GM19372 (cell line): ENCODE measurements around the gene DNAI1.

ENCODE experiments used
- ATAC-seq: cut with Tn5 transposase; IDR thresholded peaks from one replicate; pipeline ENCODE4 v1.9.1; 2021; ENCODE audit warnings: mild to moderate bottlenecking, low read depth, moderate library complexity; ENCODE audit not compliant: unreplicated experiment

Gene DNAI1

GRCh38 chr9:34555936-34556525 is 97.4 kb downstream of the DNAI1 start:
- no peak for ATAC-seq

GRCh38 chr9:34556949-34557348 is 98.3 kb downstream of the DNAI1 start:
- ATAC-seq: no peak

DNA sequence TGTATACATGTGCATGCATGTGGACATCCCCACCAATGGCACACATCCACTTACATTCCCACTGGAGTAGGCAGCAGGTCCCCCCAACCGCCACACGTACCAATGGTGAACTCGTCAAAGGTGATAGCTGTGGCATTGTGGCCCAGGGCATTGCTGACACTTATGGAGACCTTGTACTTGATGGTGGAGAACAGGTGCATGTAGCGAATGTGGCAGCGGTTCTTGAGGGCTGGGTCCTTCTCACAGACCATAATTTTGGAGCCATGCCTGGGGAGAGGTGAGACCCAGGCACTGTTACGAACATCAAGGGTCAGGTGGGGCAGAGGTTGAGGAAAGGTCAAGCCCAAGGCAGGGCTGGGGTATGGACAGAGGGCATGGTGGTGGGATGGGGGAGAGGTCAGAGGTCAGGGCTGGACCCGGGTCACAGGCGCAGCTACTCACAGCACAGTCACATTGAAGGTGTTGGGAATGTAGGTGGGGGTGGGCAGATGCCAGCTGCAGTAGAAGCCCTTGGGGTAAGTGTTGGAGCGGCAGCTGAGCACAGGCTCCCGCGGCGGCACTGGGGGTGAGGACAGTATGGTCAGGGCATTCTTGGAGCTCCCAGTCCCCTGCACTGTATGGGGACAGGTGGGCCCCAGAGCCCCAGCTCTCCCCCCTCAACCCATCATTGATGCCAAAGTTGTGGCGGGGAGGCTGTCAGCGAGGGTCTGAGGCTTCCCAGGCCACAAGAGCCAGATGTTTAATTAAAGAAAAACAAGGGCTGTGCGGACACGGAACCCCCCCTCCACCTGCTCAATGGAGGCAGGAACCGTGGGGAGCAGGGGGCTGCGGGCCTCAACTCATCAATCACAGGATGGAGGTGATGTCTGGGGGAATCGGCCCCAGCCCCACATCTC is 99.1 kb downstream of the DNAI1 start:
- ATAC-seq: no peak

GRCh38 chr9:34558364-34558763 is 99.8 kb downstream of the DNAI1 start:
- no peak for ATAC-seq

- no peak for ATAC-seq
These were observed 100.5 kb downstream of the DNAI1 start for GRCh38 chr9:34558919-34559623.

DNA sequence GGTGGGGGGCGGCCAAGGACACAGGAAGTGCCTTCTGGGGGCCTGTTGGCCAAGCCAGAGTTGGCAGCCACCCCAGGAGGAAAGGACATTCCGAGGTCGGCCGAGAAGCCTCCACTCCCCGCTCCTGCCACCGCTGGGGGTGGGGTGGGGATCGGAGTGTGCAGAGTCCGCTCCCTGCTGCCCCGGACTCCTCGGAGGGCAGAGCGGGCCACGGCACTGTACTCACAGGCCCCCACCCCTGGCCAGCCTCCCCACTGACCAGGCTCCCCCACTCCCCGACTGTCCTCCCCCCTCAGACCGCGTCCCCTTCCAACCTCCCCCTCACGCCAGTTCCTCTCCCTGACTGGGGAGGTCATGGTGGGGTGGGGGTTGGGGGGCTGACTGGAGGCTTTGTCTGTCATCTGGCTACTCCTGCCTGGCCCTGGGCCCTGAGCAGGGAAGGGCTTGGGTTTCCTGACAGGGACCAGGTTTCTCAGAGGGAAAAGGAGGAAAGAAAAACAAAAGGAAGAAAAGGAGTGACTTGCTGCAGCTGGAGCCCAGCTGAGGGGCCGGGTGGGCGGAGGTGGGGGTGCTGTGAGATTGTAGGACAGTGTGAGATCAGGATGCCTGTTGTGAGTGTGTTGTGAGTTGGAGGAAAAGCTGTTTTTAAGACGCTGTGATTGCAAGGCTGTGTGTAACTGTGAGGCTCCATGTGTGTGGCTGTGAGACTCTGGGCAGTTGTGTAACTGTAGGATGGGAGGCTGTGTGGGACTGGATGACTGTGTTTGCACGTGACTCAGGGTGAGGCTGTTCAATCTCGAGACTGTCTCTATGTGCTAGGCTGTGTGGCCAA is 101.2 kb downstream of the DNAI1 start:
- no peak for ATAC-seq

GRCh38 chr9:34560599-34561214 is 102.1 kb downstream of the DNAI1 start:
- no peak for ATAC-seq

DNA sequence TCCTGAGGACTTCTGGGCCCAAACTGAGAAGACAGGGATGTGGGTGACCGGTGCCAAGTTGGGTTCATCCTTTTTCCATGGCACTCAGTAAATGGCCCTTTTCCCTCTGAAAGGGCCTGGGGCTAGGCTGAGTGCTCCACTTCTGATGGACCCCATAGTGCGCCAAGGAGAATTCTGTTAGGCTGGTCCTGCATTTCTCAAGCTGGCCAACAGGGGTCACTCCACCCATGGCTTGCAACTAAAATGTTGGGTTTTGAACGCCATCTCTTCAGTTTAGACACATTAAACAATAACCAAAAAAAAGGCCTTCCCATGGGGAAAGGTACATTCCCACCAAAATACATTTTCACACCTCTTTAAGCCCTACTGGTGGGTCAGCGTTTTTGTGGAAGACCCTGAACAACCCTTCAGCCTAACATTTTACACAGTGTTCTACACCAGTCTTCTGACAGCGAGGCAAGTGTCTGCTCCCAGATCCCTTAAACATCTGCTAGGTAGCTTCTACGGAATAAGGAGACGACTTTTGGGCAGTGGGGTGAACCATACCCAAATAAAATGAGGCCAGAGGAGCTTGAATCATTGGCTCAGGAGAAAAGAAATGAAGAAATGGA is 103.6 kb downstream of the DNAI1 start:
- ATAC-seq: no peak

DNA sequence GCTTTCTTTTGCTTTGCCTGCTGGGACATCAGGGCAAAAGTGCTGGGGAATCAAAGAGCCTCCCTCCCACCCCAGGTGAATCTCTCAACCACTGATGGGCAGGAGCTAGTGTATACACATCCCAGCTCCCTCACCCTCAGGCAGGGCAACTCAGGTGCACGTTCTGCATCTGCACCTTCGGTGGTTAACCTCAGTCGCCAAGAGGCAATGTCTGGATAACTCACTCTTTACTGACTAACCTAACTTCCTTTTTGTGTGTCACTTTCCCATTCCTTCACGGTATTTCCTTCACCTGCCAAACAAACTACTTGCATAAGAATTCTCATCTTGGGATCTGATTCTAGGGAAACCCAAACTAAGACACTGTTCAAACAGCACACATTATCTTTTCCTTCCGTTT is 104.7 kb downstream of the DNAI1 start:
- ATAC-seq: no peak

DNA sequence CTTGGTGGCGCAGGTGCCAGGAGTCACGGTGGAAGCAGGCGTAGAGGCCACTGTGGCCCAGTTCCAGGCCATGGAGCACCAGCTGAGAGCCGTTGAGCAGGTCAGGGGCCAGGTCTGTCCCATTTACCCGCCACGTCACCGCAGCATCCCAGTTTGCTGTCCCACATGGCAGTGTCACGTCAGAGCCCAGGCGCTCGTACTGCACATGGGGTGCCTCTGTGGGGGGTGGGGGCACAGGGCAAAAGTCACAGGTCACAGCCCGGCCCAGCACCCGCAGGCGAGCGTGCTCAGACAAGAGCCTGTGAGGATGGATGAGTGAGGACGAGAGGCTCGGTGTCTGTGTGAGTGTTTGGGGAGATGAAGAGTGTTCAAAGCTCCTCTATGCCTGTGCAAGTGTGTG is 106.0 kb downstream of the DNAI1 start:
- ATAC-seq: no peak

GRCh38 chr9:34565856-34566255 is 107.3 kb downstream of the DNAI1 start:
- no peak for ATAC-seq

DNA sequence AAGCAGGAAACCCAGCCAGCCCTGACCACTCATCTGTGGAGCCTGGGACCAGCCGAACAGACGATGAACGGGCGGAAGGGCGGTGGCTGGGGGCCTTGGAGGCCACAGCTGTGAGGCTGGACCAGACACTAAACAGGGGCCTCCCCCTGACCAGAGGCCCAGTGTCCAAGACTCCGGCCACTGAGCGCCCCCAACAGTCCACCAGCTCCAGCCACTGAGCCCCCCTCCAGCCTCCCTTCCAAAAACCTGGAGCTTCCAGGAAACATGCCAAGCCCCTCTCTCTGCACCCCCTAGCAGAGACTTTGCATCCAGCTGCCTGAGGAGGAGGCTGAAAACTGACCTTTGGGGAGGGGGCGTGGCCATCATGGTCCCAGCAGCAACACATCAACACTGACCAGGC is 107.7 kb downstream of the DNAI1 start:
- ATAC-seq: no peak

DNA sequence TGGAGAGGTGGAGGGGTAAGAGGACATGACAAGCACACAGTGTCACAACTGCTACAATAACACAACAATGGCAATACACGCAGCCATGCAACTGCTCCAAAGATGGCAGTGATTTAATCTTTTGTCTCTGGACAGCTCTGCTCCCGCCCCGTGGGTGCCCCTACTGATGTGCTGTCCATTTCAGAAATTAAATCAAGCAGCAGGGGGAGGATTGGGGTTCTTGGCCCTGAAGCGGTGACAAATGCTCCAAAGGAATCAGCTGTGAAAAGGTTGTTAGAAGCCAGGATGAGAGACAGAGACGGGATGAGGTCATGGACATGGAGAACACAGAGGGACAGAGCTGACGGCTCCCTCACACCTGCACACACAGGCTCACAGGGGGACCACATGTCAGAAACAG is 108.4 kb downstream of the DNAI1 start:
- no peak for ATAC-seq

GRCh38 chr9:34568133-34568532 is 109.5 kb downstream of the DNAI1 start:
- ATAC-seq: no peak

GRCh38 chr9:34568774-34569173 is 110.2 kb downstream of the DNAI1 start:
- ATAC-seq: no peak

DNA sequence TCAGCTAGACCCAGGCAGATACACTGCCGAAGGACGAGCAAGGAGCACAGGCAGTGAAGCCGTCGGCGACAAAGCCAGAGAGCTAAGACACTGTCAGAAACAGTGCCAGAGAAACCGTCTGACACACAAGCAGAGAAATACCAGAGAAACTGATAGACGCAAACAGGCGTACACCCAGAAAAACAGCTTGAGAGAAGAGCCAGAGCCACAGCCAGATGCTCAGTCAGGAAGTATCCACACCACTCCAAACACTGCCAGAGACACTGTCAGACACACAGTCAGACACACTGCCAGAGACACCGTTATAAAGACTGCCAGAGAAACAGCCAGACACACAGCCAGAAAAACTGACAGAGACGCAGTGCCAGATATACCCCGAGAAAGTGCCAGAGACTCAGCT is 111.8 kb downstream of the DNAI1 start:
- ATAC-seq: no peak
